Liver (tissue), 9 donors: ENCODE measurements around the gene SLC9A3. TPM values are rescaled to one million over a fixed set of nuclear protein-coding genes. Genes with fewer than 3 reads are reported as not detected.

Experiments used
- DNase-seq: peaks from one replicate; pipeline ENCODE4 v3.0.0-alpha.2; 2017; ENCODE audit warnings: low spot score
- H3K27ac ChIP-seq, 2 donors: one replicate each; pipeline ENCODE4 v1.7.0; 2013; ENCODE audit warnings: inconsistent platforms in 2 of 2, low read length in 2 of 2, control low read depth in 1 of 2, low read depth in 1 of 2, mild to moderate bottlenecking in 1 of 2
- H3K27me3 ChIP-seq, 4 donors: one replicate each; pipeline versions ENCODE4 v1.6.1 to v1.7.0; 2013; ENCODE audit warnings: low read length in 3 of 4, inconsistent platforms in 1 of 4, mild to moderate bottlenecking in 1 of 4, moderate library complexity in 1 of 4; ENCODE audit not compliant: control insufficient read depth in 4 of 4, insufficient read depth in 4 of 4
- H3K36me3 ChIP-seq, 4 donors: one replicate each; pipeline versions ENCODE4 v1.6.1 to v1.7.0; 2013; ENCODE audit warnings: low read length in 3 of 4, mild to moderate bottlenecking in 3 of 4, low read depth in 1 of 4, moderate library complexity in 1 of 4; ENCODE audit not compliant: control insufficient read depth in 4 of 4, insufficient read depth in 3 of 4
- H3K4me1 ChIP-seq, 4 donors: one replicate each; pipeline versions ENCODE4 v1.6.1 to v1.7.0; 2013; ENCODE audit warnings: low read length in 3 of 4, mild to moderate bottlenecking in 3 of 4, moderate library complexity in 1 of 4; ENCODE audit not compliant: control insufficient read depth in 4 of 4, insufficient read depth in 4 of 4
- H3K4me3 ChIP-seq, 3 donors: one replicate each; pipeline versions ENCODE4 v1.6.1 to v1.7.0; 2013; ENCODE audit warnings: low read length in 3 of 3, control low read depth in 1 of 3, low read depth in 1 of 3, mild to moderate bottlenecking in 1 of 3
- H3K9ac ChIP-seq, 2 donors: one replicate each; pipeline ENCODE4 v1.7.0; 2013; ENCODE audit warnings: low read length in 2 of 2, mild to moderate bottlenecking in 2 of 2, moderate library complexity in 2 of 2, control low read depth in 1 of 2, low read depth in 1 of 2
- H3K9me3 ChIP-seq, 4 donors: one replicate each; pipeline versions ENCODE4 v1.6.1 to v1.7.0; 2013; ENCODE audit warnings: low read length in 3 of 4; ENCODE audit not compliant: control insufficient read depth in 4 of 4
- EGR1 ChIP-seq, 2 donors: IDR thresholded peaks; 2 replicates each; pipeline ENCODE4 v1.6.1; 2016 to 2018; ENCODE audit warnings: antibody characterized with exemption in 2 of 2, low read depth in 2 of 2
- FOXA1 ChIP-seq: IDR thresholded peaks from 2 replicates; pipeline ENCODE4 v1.6.1; 2016; ENCODE audit warnings: antibody characterized with exemption
- FOXA2 ChIP-seq: IDR thresholded peaks from 2 replicates; pipeline ENCODE4 v1.6.1; 2016; ENCODE audit warnings: antibody characterized with exemption
- GABPA ChIP-seq, 2 donors: IDR thresholded peaks in 1 of 2; conservative IDR thresholded peaks in 1 of 2; 2 replicates each; pipeline ENCODE4 v1.6.1; 2016; ENCODE audit warnings: antibody characterized with exemption in 2 of 2, mild to moderate bottlenecking in 1 of 2, moderate library complexity in 1 of 2
- HNF4A ChIP-seq, 2 donors: conservative IDR thresholded peaks; 2 replicates each; pipeline ENCODE4 v1.6.1; 2016; ENCODE audit warnings: antibody characterized with exemption in 2 of 2, mild to moderate bottlenecking in 2 of 2
- HNF4G ChIP-seq: IDR thresholded peaks from 2 replicates; pipeline ENCODE4 v1.6.1; 2016; ENCODE audit warnings: antibody characterized with exemption
- JUND ChIP-seq, 2 donors: IDR thresholded peaks; 2 replicates each; pipeline ENCODE4 v1.6.1; 2016; ENCODE audit warnings: antibody characterized with exemption in 2 of 2
- RAD21 ChIP-seq, 2 donors: IDR thresholded peaks; 2 replicates each; pipeline ENCODE4 v1.6.1; 2016; ENCODE audit warnings: antibody characterized with exemption in 2 of 2, mild to moderate bottlenecking in 2 of 2
- RXRA ChIP-seq, 2 donors: IDR thresholded peaks; 2 replicates each; pipeline ENCODE4 v1.6.1; 2017 to 2018; ENCODE audit warnings: antibody characterized with exemption in 2 of 2, mild to moderate bottlenecking in 1 of 2
- SP1 ChIP-seq: IDR thresholded peaks from 2 replicates; pipeline ENCODE4 v1.6.1; 2018; ENCODE audit warnings: antibody characterized with exemption, mild to moderate bottlenecking
- TAF1 ChIP-seq: conservative IDR thresholded peaks from 2 replicates; pipeline ENCODE4 v1.6.1; 2016; ENCODE audit warnings: antibody characterized with exemption, mild to moderate bottlenecking
- YY1 ChIP-seq: IDR thresholded peaks from 2 replicates; pipeline ENCODE4 v1.6.1; 2016; ENCODE audit warnings: antibody characterized with exemption, mild to moderate bottlenecking
- ZBTB33 ChIP-seq: IDR thresholded peaks from 2 replicates; pipeline ENCODE4 v1.6.1; 2016; ENCODE audit warnings: antibody characterized with exemption
- WGBS: extraction: QIAGEN DNeasy Blood & Tissue Kit; methylation state at CpG from one replicate; pipeline ENCODE4 v1.1.7; 2013; 5-methylcytosine and 5-hydroxymethylcytosine counted together
- polyA plus RNA-seq, 2 donors: library from polyadenylated mRNA; stranded (reverse) in 1 of 2; unstranded in 1 of 2; fragments of 200-250 nt in 1 of 2; fragments of >200 nt in 1 of 2; fragmentation: Nextera tagmentation in 1 of 2; extraction: Ambion mirVana in 1 of 2; gene quantifications; one replicate each; pipeline versions ENCODE4 v1.2.1 to v1.2.3, GENCODE V29; 2013 to 2015
- total RNA-seq, 2 donors: library from RNA; depleted of rRNA; stranded (reverse); fragments of >200 nt; gene quantifications; one replicate each; pipeline ENCODE4 v1.2.3, GENCODE V29; 2014
- TF ChIP-seq, protein P1 (sequence below): IDR thresholded peaks from 2 replicates; pipeline ENCODE4 v1.6.1; 2016; ENCODE audit warnings: antibody characterized with exemption
- TF ChIP-seq, protein P2 (sequence below): IDR thresholded peaks from 2 replicates; pipeline ENCODE4 v1.6.1; 2016; ENCODE audit warnings: antibody characterized with exemption, mild to moderate bottlenecking
- donor health status: healthy.
- donor health status: healthy.
- donor health status: healthy.
- donor health status: healthy.
- donor health status: healthy.

Gene SLC9A3
- total and polyA plus RNA-seq, 4 donors: 0.31 to 1.0 (median 0.67) TPM

GRCh38 chr5:423626-424261 lies 100.5 kb downstream of the SLC9A3 start:
- 83% methylated on average over 24 of the region's 24 CpGs for WGBS

GRCh38 chr5:423233-423565 lies 101.0 kb downstream of the SLC9A3 start:
- Histone ChIP-seq H3K9ac (no peak overlapping the region), H3K27me3 (no peaks in the 10 kb centered on the region), H3K4me1 (no peaks in the 10 kb centered on the region), H3K27ac (no peak overlapping the region), H3K9me3 (no peaks in the 10 kb centered on the region), H3K4me3 (no peak overlapping the region), H3K36me3 (peaks cover 0 to 1% (median 0%) of the 10 kb centered on the region in 4 donors)
- 83% methylated on average over 9 of the region's 9 CpGs for WGBS
- no peak for DNase-seq
- TF ChIP-seq HNF4G (no peak), JUND (IDR thresholded peaks at IDR 0.05) (no peak), EGR1 (IDR thresholded peaks at IDR 0.05; ENCODE audit: low read depth in 2 of 2) (no peak), SP1 (no peak), FOXA1 (no peak), ZBTB33 (no peak), HNF4A (conservative IDR thresholded peaks at IDR 0.05) (no peak), TAF1 (no peak), YY1 (no peak), RXRA (IDR thresholded peaks at IDR 0.05) (no peak), GABPA (IDR thresholded peaks at IDR 0.05 in 1 of 2, conservative IDR thresholded peaks at IDR 0.05 in 1 of 2) (no peak), RAD21 (IDR thresholded peaks at IDR 0.05) (no peak)
- TF ChIP-seq, protein P1, sequence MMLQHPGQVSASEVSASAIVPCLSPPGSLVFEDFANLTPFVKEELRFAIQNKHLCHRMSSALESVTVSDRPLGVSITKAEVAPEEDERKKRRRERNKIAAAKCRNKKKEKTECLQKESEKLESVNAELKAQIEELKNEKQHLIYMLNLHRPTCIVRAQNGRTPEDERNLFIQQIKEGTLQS: no peak

More at GRCh38 chr5:423626-424261, 100.5 kb downstream of the SLC9A3 start:
- Histone ChIP-seq H3K36me3 (peaks cover 0 to 1% (median 0%) of the 10 kb centered on the region in 4 donors), H3K9me3 (no peaks in the 10 kb centered on the region), H3K27me3 (no peaks in the 10 kb centered on the region), H3K9ac (no peak overlapping the region), H3K4me3 (no peak overlapping the region), H3K27ac (no peak overlapping the region), H3K4me1 (no peaks in the 10 kb centered on the region)
- no peak for DNase-seq
- TF ChIP-seq ZBTB33 (no peak), FOXA2 (no peak), HNF4A (conservative IDR thresholded peaks at IDR 0.05) (no peak), EGR1 (IDR thresholded peaks at IDR 0.05; ENCODE audit: low read depth in 2 of 2) (no peak), RXRA (IDR thresholded peaks at IDR 0.05) (no peak), RAD21 (IDR thresholded peaks at IDR 0.05) (no peak), SP1 (no peak), FOXA1 (no peak), GABPA (IDR thresholded peaks at IDR 0.05 in 1 of 2, conservative IDR thresholded peaks at IDR 0.05 in 1 of 2) (no peak), TAF1 (no peak)
- TF ChIP-seq, protein P2, sequence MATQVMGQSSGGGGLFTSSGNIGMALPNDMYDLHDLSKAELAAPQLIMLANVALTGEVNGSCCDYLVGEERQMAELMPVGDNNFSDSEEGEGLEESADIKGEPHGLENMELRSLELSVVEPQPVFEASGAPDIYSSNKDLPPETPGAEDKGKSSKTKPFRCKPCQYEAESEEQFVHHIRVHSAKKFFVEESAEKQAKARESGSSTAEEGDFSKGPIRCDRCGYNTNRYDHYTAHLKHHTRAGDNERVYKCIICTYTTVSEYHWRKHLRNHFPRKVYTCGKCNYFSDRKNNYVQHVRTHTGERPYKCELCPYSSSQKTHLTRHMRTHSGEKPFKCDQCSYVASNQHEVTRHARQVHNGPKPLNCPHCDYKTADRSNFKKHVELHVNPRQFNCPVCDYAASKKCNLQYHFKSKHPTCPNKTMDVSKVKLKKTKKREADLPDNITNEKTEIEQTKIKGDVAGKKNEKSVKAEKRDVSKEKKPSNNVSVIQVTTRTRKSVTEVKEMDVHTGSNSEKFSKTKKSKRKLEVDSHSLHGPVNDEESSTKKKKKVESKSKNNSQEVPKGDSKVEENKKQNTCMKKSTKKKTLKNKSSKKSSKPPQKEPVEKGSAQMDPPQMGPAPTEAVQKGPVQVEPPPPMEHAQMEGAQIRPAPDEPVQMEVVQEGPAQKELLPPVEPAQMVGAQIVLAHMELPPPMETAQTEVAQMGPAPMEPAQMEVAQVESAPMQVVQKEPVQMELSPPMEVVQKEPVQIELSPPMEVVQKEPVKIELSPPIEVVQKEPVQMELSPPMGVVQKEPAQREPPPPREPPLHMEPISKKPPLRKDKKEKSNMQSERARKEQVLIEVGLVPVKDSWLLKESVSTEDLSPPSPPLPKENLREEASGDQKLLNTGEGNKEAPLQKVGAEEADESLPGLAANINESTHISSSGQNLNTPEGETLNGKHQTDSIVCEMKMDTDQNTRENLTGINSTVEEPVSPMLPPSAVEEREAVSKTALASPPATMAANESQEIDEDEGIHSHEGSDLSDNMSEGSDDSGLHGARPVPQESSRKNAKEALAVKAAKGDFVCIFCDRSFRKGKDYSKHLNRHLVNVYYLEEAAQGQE: no peak
